NB4 (cell line): ENCODE results near the gene DCBLD2.

Experiments used
- CTCF ChIP-seq: IDR thresholded peaks from one replicate; pipeline ENCODE4 v1.5.1; 2012; ENCODE audit warnings: low read depth, low read length
- POLR2A ChIP-seq: IDR thresholded peaks from 2 replicates; pipeline ENCODE4 v1.6.1; 2011; ENCODE audit warnings: mild to moderate bottlenecking; ENCODE audit not compliant: insufficient read length; ENCODE audit errors: extremely low read depth

DNA sequence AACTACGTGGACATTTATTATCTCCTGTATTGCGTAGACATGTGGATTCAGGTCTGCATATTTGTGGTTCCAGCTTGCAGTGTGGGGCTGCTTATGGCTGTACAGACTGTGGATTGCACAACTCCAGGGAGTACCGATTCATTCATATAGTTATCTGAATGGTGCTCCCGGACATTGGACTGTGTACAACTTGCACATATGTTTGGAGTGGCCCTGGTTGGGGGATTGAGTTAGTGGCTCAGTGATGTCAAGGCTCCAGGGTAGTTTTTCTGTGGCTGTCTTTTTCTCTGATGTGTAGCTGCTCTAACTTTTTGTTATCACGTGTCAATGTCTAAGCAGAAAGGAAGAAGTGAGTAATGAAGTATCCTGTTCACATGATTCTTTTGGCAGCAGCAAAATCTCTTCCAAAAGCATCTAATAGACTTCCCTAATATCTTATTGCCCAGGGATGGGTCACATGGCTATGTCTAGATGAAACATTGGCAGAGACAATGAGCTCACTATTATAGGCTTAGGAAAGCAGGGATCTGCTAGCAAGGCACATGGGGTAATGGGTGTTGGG, 122.6 kb downstream of the DCBLD2 start:
- TF ChIP-seq CTCF (no peak), POLR2A (no peak)
